ENCODE results near the gene EIF2D.

GRCh38 chr1:206646504-206646903 is 34.2 kb upstream of the EIF2D start:
- TF ChIP-seq POLR2A (IDR thresholded peaks at IDR 0.05) (no peak), CTCF (IDR thresholded peaks at IDR 0.05) (no peak)
